CD4-positive, CD25-positive, alpha-beta regulatory T cell (primary cell): ENCODE measurements around the gene SYNE1. TPM values are rescaled to one million over a fixed set of nuclear protein-coding genes. Genes with fewer than 3 reads are reported as not detected.

ENCODE experiments used
- ATAC-seq, 2 donors: fragments of 150-1000 bp; cut with Tn5 transposase; one replicate each; pipeline ENCODE4 v1.10.0; 2021; ENCODE audit warnings: low read depth in 2 of 2, moderate number of reproducible peaks in 2 of 2, moderate library complexity in 1 of 2
- DNase-seq, 3 donors: peaks; one replicate each; pipeline versions ENCODE4 v3.0.0 to v3.0.0-alpha.2; 2012 to 2022; ENCODE audit warnings: mixed read lengths in 1 of 3
- H3K27ac ChIP-seq: one replicate; pipeline ENCODE4 v1.7.0; 2013; ENCODE audit warnings: mild to moderate bottlenecking, low read length; ENCODE audit not compliant: insufficient read depth, poor library complexity, severe bottlenecking
- H3K27me3 ChIP-seq: one replicate; pipeline ENCODE4 v1.7.0; 2013; ENCODE audit warnings: low read length; ENCODE audit not compliant: control insufficient read depth, insufficient read depth
- H3K36me3 ChIP-seq: one replicate; pipeline ENCODE4 v1.7.0; 2013; ENCODE audit warnings: mild to moderate bottlenecking, low read length, moderate library complexity; ENCODE audit not compliant: control insufficient read depth, insufficient read depth
- H3K4me1 ChIP-seq: 2 replicates; pipeline ENCODE4 v1.7.0; 2013; ENCODE audit warnings: mild to moderate bottlenecking, low read length; ENCODE audit not compliant: insufficient read depth, control insufficient read depth, poor library complexity, severe bottlenecking
- H3K4me3 ChIP-seq: one replicate; pipeline ENCODE4 v1.7.0; 2013; ENCODE audit warnings: low read depth, mild to moderate bottlenecking, low read length, moderate library complexity
- H3K9me3 ChIP-seq, 2 experiments: 1 replicate in 1 of 2; 2 replicates in 1 of 2; pipeline ENCODE4 v1.7.0; 2013; ENCODE audit warnings: low read length in 2 of 2, mild to moderate bottlenecking in 1 of 2, moderate library complexity in 1 of 2; ENCODE audit not compliant: control insufficient read depth in 2 of 2
- H3K27ac Mint-ChIP-seq, 3 donors: one replicate each; pipeline ENCODE4 v1.8.0; 2020 to 2022; ENCODE audit warnings: mild to moderate bottlenecking in 3 of 3, mixed read lengths in 3 of 3, moderate library complexity in 2 of 3
- H3K27me3 Mint-ChIP-seq: one replicate; pipeline ENCODE4 v1.8.0; 2022; ENCODE audit warnings: mild to moderate bottlenecking, mixed read lengths
- H3K36me3 Mint-ChIP-seq: one replicate; pipeline ENCODE4 v1.8.0; 2020; ENCODE audit warnings: mixed read lengths
- H3K4me1 Mint-ChIP-seq, 4 donors: one replicate each; pipeline ENCODE4 v1.8.0; 2020 to 2022; ENCODE audit warnings: mixed read lengths in 4 of 4, mild to moderate bottlenecking in 1 of 4
- H3K4me3 Mint-ChIP-seq, 4 donors: one replicate each; pipeline ENCODE4 v1.8.0; 2020 to 2022; ENCODE audit warnings: mild to moderate bottlenecking in 4 of 4, mixed read lengths in 4 of 4, moderate library complexity in 3 of 4
- H3K9me3 Mint-ChIP-seq, 7 donors: one replicate each; pipeline ENCODE4 v1.8.0; 2020 to 2022; ENCODE audit warnings: mixed read lengths in 7 of 7, mild to moderate bottlenecking in 3 of 7, moderate library complexity in 2 of 7
- polyA plus RNA-seq, 4 donors: library from polyadenylated mRNA; unstranded; fragments of 300-500 nt; fragmentation: Illumina TruSeq; gene quantifications; one replicate each; pipeline ENCODE4 v1.2.3, GENCODE V29; 2021
- total RNA-seq: library from RNA; stranded (reverse); gene quantifications from one replicate; pipeline ENCODE4 v1.2.3, GENCODE V29; 2022

SYNE1 gene
- total and polyA plus RNA-seq, 5 donors from 2014 or later, result 48.1 to 166 (median 57.3) TPM

GRCh38 chr6:152110886-152111820, 526.0 kb downstream of the SYNE1 start:
- ATAC-seq, result no peak
- H3K36me3 Mint-ChIP-seq, result no peaks in the 10 kb centered on the region
- H3K4me3 Mint-ChIP-seq, result no peak overlapping the region

GRCh38 chr6:152107973-152108372, 529.2 kb downstream of the SYNE1 start:
- Histone ChIP-seq H3K27me3 (no peaks in the 10 kb centered on the region), H3K4me1 (no peaks in the 10 kb centered on the region), H3K4me3 (no peak overlapping the region), H3K36me3 (no peaks in the 10 kb centered on the region), H3K27ac (no peak overlapping the region), H3K9me3 (no peaks in the 10 kb centered on the region)
- Mint-ChIP-seq H3K27ac (no peak overlapping the region), H3K9me3 (peaks cover 0 to 3% (median 0%) of the 10 kb centered on the region in 7 donors), H3K4me1 (no peaks in the 10 kb centered on the region), H3K36me3 (no peaks in the 10 kb centered on the region), H3K27me3 (no peaks in the 10 kb centered on the region), H3K4me3 (no peak overlapping the region)
- ATAC-seq, result no peak
- DNase-seq, result no peak

More at GRCh38 chr6:152110886-152111820, 526.0 kb downstream of the SYNE1 start:
- H3K4me1 ChIP-seq, result no peaks in the 10 kb centered on the region
- no peaks in the 10 kb centered on the region for H3K36me3 ChIP-seq
- peak in 1 of 3 donors; percentile 9 for DNase-seq
- no peak overlapping the region for H3K27ac ChIP-seq
- no peaks in the 10 kb centered on the region for H3K27me3 Mint-ChIP-seq
- H3K27me3 ChIP-seq, result no peaks in the 10 kb centered on the region
- H3K9me3 ChIP-seq, result no peaks in the 10 kb centered on the region
- H3K9me3 Mint-ChIP-seq, result peaks cover 0 to 3% (median 0%) of the 10 kb centered on the region in 7 donors
- no peak overlapping the region for H3K27ac Mint-ChIP-seq
- no peak overlapping the region for H3K4me3 ChIP-seq
- peaks cover 0 to 3% (median 0%) of the 10 kb centered on the region in 4 donors for H3K4me1 Mint-ChIP-seq

- H3K27me3 Mint-ChIP-seq, result no peaks in the 10 kb centered on the region
- no peaks in the 10 kb centered on the region for H3K36me3 ChIP-seq
- H3K4me1 ChIP-seq, result no peaks in the 10 kb centered on the region
- peaks cover 0 to 3% (median 0%) of the 10 kb centered on the region in 4 donors for H3K4me1 Mint-ChIP-seq
- H3K4me3 Mint-ChIP-seq, result no peak overlapping the region
- DNase-seq (no peak), ATAC-seq (peak in 1 of 2 donors; percentile 7)
- no peak overlapping the region for H3K4me3 ChIP-seq
- no peaks in the 10 kb centered on the region for H3K27me3 ChIP-seq
- H3K27ac ChIP-seq, result no peak overlapping the region
- no peaks in the 10 kb centered on the region for H3K36me3 Mint-ChIP-seq
- peaks cover 0 to 2% (median 0%) of the 10 kb centered on the region in 7 donors for H3K9me3 Mint-ChIP-seq
- H3K27ac Mint-ChIP-seq, result peak overlapping the region in 1 of 3 donors; percentile 43
- H3K9me3 ChIP-seq, result no peaks in the 10 kb centered on the region
Measured at GRCh38 chr6:152100183-152100618, 537.0 kb downstream of the SYNE1 start.

DNA sequence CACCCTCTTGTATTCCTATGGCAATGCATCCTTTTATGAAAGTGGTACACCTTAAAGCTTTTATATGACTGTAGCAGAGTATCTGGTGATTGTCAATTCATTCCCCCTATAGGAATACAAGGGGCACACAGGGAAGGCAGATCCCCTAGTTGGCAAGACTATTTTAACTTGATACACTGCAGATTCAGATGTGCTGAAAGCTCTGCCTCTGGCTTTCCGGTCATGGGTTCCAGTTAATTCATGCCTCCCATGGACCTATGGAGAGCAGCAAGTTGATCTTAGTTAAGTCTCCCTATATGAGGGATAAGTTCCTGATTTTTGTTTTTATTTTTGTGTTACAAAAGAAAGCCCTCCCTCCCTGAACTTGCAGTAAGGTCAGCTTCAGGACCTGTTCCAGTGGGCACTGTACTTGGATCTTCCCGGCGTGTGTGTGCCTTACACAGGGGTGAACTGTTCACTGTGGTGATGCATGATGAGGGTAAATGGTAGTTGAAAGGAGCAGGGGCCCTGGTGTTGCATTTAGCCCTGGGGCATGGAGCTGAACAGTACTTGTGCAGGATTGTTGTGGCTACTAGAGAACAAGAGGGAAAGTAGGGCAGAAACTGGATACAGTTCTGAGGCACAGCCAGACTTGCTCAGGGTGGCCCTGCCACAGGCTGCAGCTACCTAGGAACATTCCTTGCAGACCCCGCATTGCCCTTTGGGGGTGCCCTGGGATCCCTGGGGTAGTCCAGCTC, 537.5 kb downstream of the SYNE1 start:
- H3K36me3 Mint-ChIP-seq, result no peaks in the 10 kb centered on the region
- no peaks in the 10 kb centered on the region for H3K36me3 ChIP-seq
- no peaks in the 10 kb centered on the region for H3K9me3 ChIP-seq
- no peak overlapping the region for H3K4me3 ChIP-seq
- H3K4me1 Mint-ChIP-seq, result peaks cover 0 to 3% (median 0%) of the 10 kb centered on the region in 4 donors
- no peaks in the 10 kb centered on the region for H3K27me3 Mint-ChIP-seq
- no peaks in the 10 kb centered on the region for H3K4me1 ChIP-seq
- DNase-seq (no peak), ATAC-seq (no peak)
- H3K9me3 Mint-ChIP-seq, result peaks cover 0 to 2% (median 0%) of the 10 kb centered on the region in 7 donors
- no peak overlapping the region for H3K4me3 Mint-ChIP-seq
- H3K27me3 ChIP-seq, result no peaks in the 10 kb centered on the region
- no peak overlapping the region for H3K27ac Mint-ChIP-seq
- H3K27ac ChIP-seq, result no peak overlapping the region

GRCh38 chr6:152098683-152099082, 538.5 kb downstream of the SYNE1 start:
- Histone ChIP-seq H3K27me3 (no peaks in the 10 kb centered on the region), H3K27ac (no peak overlapping the region), H3K4me1 (no peaks in the 10 kb centered on the region), H3K9me3 (no peaks in the 10 kb centered on the region), H3K36me3 (no peaks in the 10 kb centered on the region), H3K4me3 (no peak overlapping the region)
- Mint-ChIP-seq H3K27me3 (no peaks in the 10 kb centered on the region), H3K4me1 (peaks cover 0 to 3% (median 0%) of the 10 kb centered on the region in 4 donors), H3K36me3 (no peaks in the 10 kb centered on the region), H3K9me3 (peaks cover 0 to 2% (median 0%) of the 10 kb centered on the region in 7 donors), H3K27ac (no peak overlapping the region), H3K4me3 (no peak overlapping the region)
- ATAC-seq, result no peak
- no peak for DNase-seq

DNA sequence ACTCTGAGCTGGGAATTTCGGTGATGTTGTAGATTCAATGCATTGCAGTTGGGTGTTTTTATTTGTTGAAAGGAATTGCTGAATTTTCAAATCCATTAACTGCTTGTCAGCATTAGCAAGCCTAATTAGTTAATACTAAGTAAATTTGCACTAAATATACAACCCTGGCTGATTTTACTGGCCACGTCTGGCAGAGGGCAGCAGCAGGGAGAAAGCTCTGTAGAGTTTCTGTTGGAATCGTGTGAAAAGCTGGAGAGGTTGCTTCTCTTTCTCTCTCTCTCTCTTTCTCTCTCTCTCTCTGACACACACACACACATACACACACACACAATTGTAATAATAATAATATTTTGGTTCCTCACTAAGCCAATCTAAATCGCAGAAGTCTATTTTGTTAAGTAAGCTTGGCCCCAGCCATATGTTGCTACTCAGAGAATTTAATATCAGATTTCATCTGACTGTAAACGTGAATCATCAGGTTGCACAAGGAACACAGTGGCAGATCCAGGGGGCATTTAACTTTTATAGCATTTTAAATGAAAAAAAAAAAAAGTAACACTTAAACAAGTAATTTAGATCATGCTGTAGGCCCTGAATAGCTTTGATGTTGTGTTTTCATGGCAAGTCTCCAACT, 540.2 kb downstream of the SYNE1 start:
- peaks cover 0 to 2% (median 0%) of the 10 kb centered on the region in 7 donors for H3K9me3 Mint-ChIP-seq
- DNase-seq, result no peak
- no peak overlapping the region for H3K4me3 ChIP-seq
- no peaks in the 10 kb centered on the region for H3K4me1 ChIP-seq
- no peaks in the 10 kb centered on the region for H3K9me3 ChIP-seq
- no peak overlapping the region for H3K27ac ChIP-seq
- peaks cover 0 to 3% (median 0%) of the 10 kb centered on the region in 4 donors for H3K4me1 Mint-ChIP-seq
- no peaks in the 10 kb centered on the region for H3K27me3 Mint-ChIP-seq
- no peaks in the 10 kb centered on the region for H3K36me3 ChIP-seq
- no peak overlapping the region for H3K27ac Mint-ChIP-seq
- ATAC-seq, result no peak
- no peak overlapping the region for H3K4me3 Mint-ChIP-seq
- H3K27me3 ChIP-seq, result no peaks in the 10 kb centered on the region
- H3K36me3 Mint-ChIP-seq, result no peaks in the 10 kb centered on the region

- H3K4me1 Mint-ChIP-seq, result no peaks in the 10 kb centered on the region
- no peaks in the 10 kb centered on the region for H3K27me3 ChIP-seq
- H3K4me3 Mint-ChIP-seq, result no peak overlapping the region
- no peaks in the 10 kb centered on the region for H3K4me1 ChIP-seq
- no peaks in the 10 kb centered on the region for H3K36me3 Mint-ChIP-seq
- no peak overlapping the region for H3K4me3 ChIP-seq
- peak; percentile 18 to 38 for ATAC-seq
- no peaks in the 10 kb centered on the region for H3K9me3 ChIP-seq
- H3K27ac Mint-ChIP-seq, result no peak overlapping the region
- H3K9me3 Mint-ChIP-seq, result peaks cover 0 to 2% (median 0%) of the 10 kb centered on the region in 7 donors
- no peaks in the 10 kb centered on the region for H3K27me3 Mint-ChIP-seq
- no peaks in the 10 kb centered on the region for H3K36me3 ChIP-seq
- no peak overlapping the region for H3K27ac ChIP-seq
- peak in 1 of 3 donors; percentile 32 for DNase-seq
Measured at GRCh38 chr6:152094992-152095592, 542.1 kb downstream of the SYNE1 start.
